ENCODE results near the gene BCO1. TPM values are rescaled to one million over a fixed set of nuclear protein-coding genes. Genes with fewer than 3 reads are reported as not detected.

The BCO1 gene
- total RNA-seq, 1 donor from 2014 or later: not detected

DNA sequence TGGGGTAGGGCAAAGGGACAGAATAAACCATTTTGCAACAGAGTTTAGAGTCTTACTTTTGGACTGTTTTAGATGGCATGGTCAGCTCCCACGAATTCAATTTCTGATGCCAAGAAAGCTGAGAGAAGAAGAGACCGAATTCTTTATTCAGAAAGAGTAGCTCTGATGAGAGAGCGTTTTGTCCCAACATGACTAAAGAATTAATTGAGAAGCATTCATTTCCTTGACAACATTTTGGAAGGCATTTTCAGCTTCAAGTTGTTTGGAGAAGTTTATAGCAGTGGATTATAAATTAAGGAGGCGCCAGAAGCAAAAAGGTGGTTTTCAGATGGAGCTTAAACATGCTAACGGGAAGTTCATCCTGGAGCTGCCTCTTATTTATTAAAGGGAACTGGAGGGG, 88.5 kb downstream of the BCO1 start:
- Histone ChIP-seq H3K4me3 (ENCODE audit: low read length in 3 of 3) (no peak overlapping the region), H3K27me3 (ENCODE audit: control insufficient read depth in 3 of 3, insufficient read depth in 3 of 3, low read length in 3 of 3) (no peaks in the 10 kb centered on the region), H3K27ac (ENCODE audit: low read depth, low read length) (no peak overlapping the region), H3K36me3 (ENCODE audit: control insufficient read depth in 3 of 3, insufficient read depth in 3 of 3, low read length in 3 of 3) (no peaks in the 10 kb centered on the region), H3K9me3 (ENCODE audit: control insufficient read depth in 3 of 3, low read length in 3 of 3) (no peaks in the 10 kb centered on the region), H3K4me1 (ENCODE audit: control insufficient read depth in 3 of 3, insufficient read depth in 3 of 3, low read length in 3 of 3) (no peaks in the 10 kb centered on the region), H3K9ac (ENCODE audit: low read depth in 1 of 3, low read length in 3 of 3) (no peak overlapping the region)

DNA sequence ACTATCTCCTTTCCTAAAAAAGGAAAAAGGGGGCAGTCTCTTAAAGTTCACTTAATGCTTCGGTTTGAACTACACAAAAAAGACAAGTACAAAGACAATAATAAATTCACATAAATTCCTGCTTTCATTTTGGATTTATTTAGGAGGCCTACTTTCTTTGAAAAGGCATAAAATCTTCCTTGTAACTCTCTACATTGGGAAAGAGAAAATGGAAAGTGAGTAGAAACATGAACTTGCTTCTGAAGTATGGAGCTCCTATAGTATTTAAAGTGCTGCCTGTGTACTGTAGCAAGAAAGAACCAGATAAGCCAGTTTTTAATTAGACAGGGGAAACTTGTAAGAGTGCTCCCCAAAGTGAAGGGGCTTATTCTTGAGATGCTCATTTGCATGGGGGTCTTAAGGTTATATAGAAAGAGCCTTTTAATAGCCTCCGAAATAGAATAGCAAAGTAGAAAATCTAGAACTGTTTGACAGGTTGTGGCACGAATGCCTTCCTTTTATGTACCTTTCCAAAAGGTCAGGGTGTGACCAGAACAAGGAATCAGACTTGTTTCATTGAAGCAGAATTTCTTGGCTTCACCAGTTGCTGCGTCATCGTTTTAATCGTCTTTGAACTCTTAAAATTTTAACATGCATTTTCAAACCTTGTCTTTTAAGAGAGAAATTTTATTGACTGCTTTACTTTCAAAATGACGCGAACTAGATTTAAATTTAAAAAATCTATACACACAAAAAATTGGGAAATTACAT, 89.1 kb downstream of the BCO1 start:
- H3K36me3 ChIP-seq (ENCODE audit: control insufficient read depth in 3 of 3, insufficient read depth in 3 of 3, low read length in 3 of 3): peaks cover 0 to 3% (median 0%) of the 10 kb centered on the region in 3 donors
- no peak overlapping the region for H3K27ac ChIP-seq (ENCODE audit: low read depth, low read length)
- no peak overlapping the region for H3K4me3 ChIP-seq (ENCODE audit: low read length in 3 of 3)
- H3K4me1 ChIP-seq (ENCODE audit: control insufficient read depth in 3 of 3, insufficient read depth in 3 of 3, low read length in 3 of 3): no peaks in the 10 kb centered on the region
- H3K9ac ChIP-seq (ENCODE audit: low read depth in 1 of 3, low read length in 3 of 3): no peak overlapping the region
- H3K9me3 ChIP-seq (ENCODE audit: control insufficient read depth in 3 of 3, low read length in 3 of 3): peaks cover 0 to 2% (median 0%) of the 10 kb centered on the region in 3 donors
- H3K27me3 ChIP-seq (ENCODE audit: control insufficient read depth in 3 of 3, insufficient read depth in 3 of 3, low read length in 3 of 3): no peaks in the 10 kb centered on the region

DNA sequence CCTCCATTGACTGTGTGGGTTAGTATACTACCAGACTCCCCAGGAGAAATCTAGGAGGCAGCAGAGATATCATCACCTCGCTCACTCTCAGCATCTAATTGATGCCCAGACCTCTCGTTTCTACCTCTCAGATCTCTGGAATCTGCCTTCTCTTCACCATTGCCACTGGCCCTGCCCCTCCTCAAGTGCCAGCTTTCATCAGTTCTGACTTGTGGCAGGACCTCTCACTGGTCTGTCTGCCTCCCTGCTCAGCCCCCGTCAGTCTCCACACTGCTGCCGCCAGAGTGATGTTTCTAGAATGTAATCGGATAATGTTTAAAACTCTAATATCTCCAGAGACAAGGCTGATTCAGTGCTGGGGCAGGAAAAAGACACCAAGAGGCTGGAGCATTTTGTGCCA, 91.5 kb downstream of the BCO1 start:
- H3K36me3 ChIP-seq (ENCODE audit: control insufficient read depth in 3 of 3, insufficient read depth in 3 of 3, low read length in 3 of 3): peaks cover 0 to 3% (median 0%) of the 10 kb centered on the region in 3 donors
- H3K4me1 ChIP-seq (ENCODE audit: control insufficient read depth in 3 of 3, insufficient read depth in 3 of 3, low read length in 3 of 3): no peaks in the 10 kb centered on the region
- no peak overlapping the region for H3K4me3 ChIP-seq (ENCODE audit: low read length in 3 of 3)
- H3K9ac ChIP-seq (ENCODE audit: low read depth in 1 of 3, low read length in 3 of 3): no peak overlapping the region
- H3K27ac ChIP-seq (ENCODE audit: low read depth, low read length): no peak overlapping the region
- peaks cover 0 to 2% (median 0%) of the 10 kb centered on the region in 3 donors for H3K9me3 ChIP-seq (ENCODE audit: control insufficient read depth in 3 of 3, low read length in 3 of 3)
- H3K27me3 ChIP-seq (ENCODE audit: control insufficient read depth in 3 of 3, insufficient read depth in 3 of 3, low read length in 3 of 3): no peaks in the 10 kb centered on the region

DNA sequence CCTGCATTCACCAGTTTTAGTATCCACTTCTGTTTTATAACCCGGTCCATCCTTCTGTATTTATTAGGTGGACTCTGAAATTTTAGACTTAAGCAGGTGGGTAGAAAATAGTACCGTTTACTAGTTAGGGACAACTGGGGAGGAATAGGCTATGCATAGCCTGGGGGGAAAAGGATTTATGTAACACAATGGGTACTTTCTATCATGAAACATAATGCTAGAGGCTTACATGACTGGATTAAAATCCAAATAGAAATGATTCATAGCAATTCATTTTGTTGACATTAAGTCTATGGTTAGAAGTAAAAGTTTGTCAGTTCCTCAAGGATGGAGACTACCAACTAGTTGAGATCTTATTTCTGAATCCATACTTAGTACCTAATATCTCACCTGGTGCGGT, 94.9 kb downstream of the BCO1 start:
- Histone ChIP-seq H3K9ac (ENCODE audit: low read depth in 1 of 3, low read length in 3 of 3) (no peak overlapping the region), H3K27ac (ENCODE audit: low read depth, low read length) (no peak overlapping the region), H3K4me1 (ENCODE audit: control insufficient read depth in 3 of 3, insufficient read depth in 3 of 3, low read length in 3 of 3) (no peaks in the 10 kb centered on the region), H3K4me3 (ENCODE audit: low read length in 3 of 3) (no peak overlapping the region), H3K27me3 (ENCODE audit: control insufficient read depth in 3 of 3, insufficient read depth in 3 of 3, low read length in 3 of 3) (no peaks in the 10 kb centered on the region), H3K9me3 (ENCODE audit: control insufficient read depth in 3 of 3, low read length in 3 of 3) (peaks cover 0 to 2% (median 0%) of the 10 kb centered on the region in 3 donors), H3K36me3 (ENCODE audit: control insufficient read depth in 3 of 3, insufficient read depth in 3 of 3, low read length in 3 of 3) (peaks cover 0 to 3% (median 0%) of the 10 kb centered on the region in 3 donors)

DNA sequence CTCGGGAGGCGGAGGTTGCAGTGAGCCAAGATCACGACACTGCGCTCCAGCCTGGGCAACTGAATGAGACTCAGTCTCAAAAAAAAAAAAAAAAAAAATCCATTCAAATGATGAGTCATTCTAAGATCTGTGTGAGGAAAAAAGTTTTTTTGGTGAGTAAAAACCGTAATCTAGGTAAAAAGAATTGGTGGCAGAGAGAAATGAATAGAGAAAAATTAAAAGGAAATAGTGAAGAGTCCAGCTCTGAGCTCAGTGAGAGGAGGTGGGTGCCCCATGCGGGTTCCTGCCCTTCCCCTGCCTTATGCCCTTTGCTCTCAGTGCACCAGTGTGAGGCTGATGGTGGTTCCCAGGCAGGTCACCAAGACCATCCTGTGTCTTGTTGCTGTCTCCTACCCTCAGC, 97.2 kb downstream of the BCO1 start:
- no peak overlapping the region for H3K27ac ChIP-seq (ENCODE audit: low read depth, low read length)
- H3K9me3 ChIP-seq (ENCODE audit: control insufficient read depth in 3 of 3, low read length in 3 of 3): peaks cover 0 to 2% (median 0%) of the 10 kb centered on the region in 3 donors
- no peak overlapping the region for H3K9ac ChIP-seq (ENCODE audit: low read depth in 1 of 3, low read length in 3 of 3)
- H3K4me3 ChIP-seq (ENCODE audit: low read length in 3 of 3): no peak overlapping the region
- no peaks in the 10 kb centered on the region for H3K4me1 ChIP-seq (ENCODE audit: control insufficient read depth in 3 of 3, insufficient read depth in 3 of 3, low read length in 3 of 3)
- H3K27me3 ChIP-seq (ENCODE audit: control insufficient read depth in 3 of 3, insufficient read depth in 3 of 3, low read length in 3 of 3): no peaks in the 10 kb centered on the region
- H3K36me3 ChIP-seq (ENCODE audit: control insufficient read depth in 3 of 3, insufficient read depth in 3 of 3, low read length in 3 of 3): peaks cover 0 to 3% (median 0%) of the 10 kb centered on the region in 3 donors

DNA sequence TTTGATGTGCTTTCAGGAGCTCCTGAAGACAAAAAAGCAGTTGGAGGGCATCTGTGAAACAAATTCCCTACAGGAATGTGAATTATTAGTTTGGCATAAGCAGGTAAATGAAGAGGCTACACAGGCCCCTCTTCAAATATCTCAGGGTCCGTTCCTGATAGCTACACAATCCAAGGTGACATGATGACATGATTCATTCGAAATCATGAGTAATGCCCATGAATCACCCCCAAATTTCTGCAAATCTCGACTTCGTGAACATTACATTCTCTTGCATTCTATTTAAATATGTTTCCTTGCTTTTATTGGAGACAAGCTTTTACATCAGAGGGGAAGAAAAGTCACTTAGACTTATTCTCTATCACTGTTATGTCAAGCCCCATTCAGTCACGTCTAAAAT, 98.6 kb downstream of the BCO1 start:
- H3K9me3 ChIP-seq (ENCODE audit: control insufficient read depth in 3 of 3, low read length in 3 of 3): peaks cover 0 to 2% (median 0%) of the 10 kb centered on the region in 3 donors
- no peaks in the 10 kb centered on the region for H3K27me3 ChIP-seq (ENCODE audit: control insufficient read depth in 3 of 3, insufficient read depth in 3 of 3, low read length in 3 of 3)
- no peak overlapping the region for H3K9ac ChIP-seq (ENCODE audit: low read depth in 1 of 3, low read length in 3 of 3)
- H3K4me3 ChIP-seq (ENCODE audit: low read length in 3 of 3): no peak overlapping the region
- H3K4me1 ChIP-seq (ENCODE audit: control insufficient read depth in 3 of 3, insufficient read depth in 3 of 3, low read length in 3 of 3): no peaks in the 10 kb centered on the region
- no peak overlapping the region for H3K27ac ChIP-seq (ENCODE audit: low read depth, low read length)
- H3K36me3 ChIP-seq (ENCODE audit: control insufficient read depth in 3 of 3, insufficient read depth in 3 of 3, low read length in 3 of 3): peaks cover 0 to 3% (median 0%) of the 10 kb centered on the region in 3 donors

Other genes with a start within 250 kb of the BCO1 start
- gene CMC2, start 231.8 kb upstream of the BCO1 start, total RNA-seq: 24.5 TPM
- 13.0 TPM for gene CENPN, start 231.5 kb upstream of the BCO1 start, total RNA-seq
- 19.8 TPM for gene ATMIN, start 202.8 kb upstream of the BCO1 start, total RNA-seq
- gene C16orf46, start 161.5 kb upstream of the BCO1 start, total RNA-seq: not detected
- 19.8 TPM for gene GCSH, start 142.3 kb upstream of the BCO1 start, total RNA-seq
- gene GAN, start 76.3 kb downstream of the BCO1 start, total RNA-seq: 6.8 TPM
- gene CMIP, start 206.1 kb downstream of the BCO1 start, total RNA-seq: 6.8 TPM

Measured in skeletal muscle tissue (tissue), 4 donors.